Measurements from ENCODE around the gene CCR7. TPM values are rescaled to one million over a fixed set of nuclear protein-coding genes. Genes with fewer than 3 reads are reported as not detected.

CCR7 gene
- total and polyA plus RNA-seq, 2 of the 13 experiments (the other 11 are each of a cell fraction or from before 2014, with no cell fraction given), result 0.04 to 0.53 TPM

DNA sequence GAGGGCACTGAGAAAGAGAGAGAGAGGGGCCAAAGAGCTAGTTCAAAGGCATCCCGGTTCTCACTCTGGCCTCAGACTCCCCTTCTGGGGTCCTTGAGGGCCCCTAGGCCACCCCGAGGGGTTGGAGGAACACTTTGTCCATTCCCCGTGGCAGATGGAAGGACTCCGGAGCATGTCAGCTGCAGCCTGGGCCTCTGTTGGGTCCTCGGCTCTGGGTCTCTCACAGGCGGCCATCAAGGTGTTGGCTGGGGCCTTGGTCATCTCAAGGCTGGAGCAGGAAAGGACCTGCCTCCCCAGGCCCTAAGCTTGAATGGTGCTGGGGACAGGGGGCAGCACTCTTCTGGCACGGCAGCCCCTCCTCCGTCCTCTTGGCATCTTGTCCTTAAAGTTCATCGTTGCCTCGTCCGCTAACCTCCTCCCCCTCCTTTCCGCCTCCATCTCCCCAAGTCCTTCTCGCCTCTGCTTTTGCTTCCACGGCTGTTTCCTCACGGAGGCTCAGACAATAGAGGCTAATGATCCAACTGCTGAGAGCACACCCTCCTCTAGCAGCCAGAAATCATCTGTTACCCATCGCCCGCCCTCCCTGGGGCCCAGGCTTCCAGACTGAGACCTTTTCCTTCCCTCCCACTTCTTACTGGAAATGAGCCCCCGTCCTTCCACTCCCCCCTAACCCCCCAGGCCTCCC lies 23.3 kb downstream of the CCR7 start (continued):
- TF ChIP-seq, protein P1, sequence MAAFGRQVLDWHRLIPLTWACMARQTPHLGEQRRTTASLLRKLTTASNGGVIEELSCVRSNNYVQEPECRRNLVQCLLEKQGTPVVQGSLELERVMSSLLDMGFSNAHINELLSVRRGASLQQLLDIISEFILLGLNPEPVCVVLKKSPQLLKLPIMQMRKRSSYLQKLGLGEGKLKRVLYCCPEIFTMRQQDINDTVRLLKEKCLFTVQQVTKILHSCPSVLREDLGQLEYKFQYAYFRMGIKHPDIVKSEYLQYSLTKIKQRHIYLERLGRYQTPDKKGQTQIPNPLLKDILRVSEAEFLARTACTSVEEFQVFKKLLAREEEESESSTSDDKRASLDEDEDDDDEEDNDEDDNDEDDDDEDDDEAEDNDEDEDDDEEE (CRISPR knock-in tag; IDR thresholded peaks at IDR 0.05), result 0 out of 2 replicates have a peak, but pooled peaks have one; percentile 29

DNA sequence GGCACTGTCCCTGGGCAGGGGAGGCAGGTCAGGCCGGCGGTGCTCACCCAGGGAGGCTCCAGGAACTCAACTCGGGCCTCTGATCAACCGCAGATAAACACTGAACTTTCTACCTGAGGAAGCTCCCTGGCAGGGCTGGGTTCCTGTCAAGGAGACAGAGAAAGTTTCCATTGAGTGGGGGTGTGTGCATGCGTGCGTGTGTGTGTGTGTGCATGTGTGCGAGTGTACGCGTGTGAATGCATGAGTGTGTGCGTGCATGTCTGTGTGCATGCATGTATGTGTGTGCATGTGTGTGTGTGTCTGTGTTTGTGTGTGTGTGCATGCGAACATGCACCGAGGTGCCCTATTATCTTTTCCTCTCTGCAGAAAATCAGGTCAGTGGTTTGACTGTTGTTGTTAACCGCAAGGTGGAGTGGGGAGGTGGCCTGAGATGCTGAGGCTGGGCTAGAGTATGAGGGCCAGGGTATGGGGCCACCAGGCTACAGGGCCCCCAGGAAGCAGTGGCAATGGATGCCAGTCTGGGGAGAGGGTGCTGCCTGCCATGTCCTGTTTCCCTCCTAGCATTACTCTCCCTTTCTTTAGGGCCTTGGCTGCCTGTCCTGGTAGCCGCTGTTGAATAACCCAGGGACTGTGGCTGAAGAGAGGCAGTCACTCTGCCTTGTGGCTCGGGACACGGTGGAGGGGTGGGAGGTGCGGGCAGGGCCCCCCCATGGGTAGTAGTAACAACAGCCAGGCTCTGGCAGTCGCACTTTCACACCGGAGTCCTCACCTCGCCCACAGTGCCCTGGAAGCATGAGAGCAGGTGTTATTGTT lies 24.0 kb downstream of the CCR7 start:
- FAIRE-seq, result peak; percentile 81
- Histone ChIP-seq H3K36me3 (replicated peaks in 1 of 2; ENCODE audit: control insufficient read depth in 1 of 2, insufficient read depth in 2 of 2, low read length in 2 of 2) (no peaks in the 10 kb centered on the region), H3K79me2 (ENCODE audit: insufficient read depth, low read length) (no peaks in the 10 kb centered on the region), H3K4me1 (ENCODE audit: insufficient read depth, low read length) (peaks cover 75% of the 10 kb centered on the region), H3K27me3 (ENCODE audit: control insufficient read depth in 1 of 2, insufficient read depth in 2 of 2, low read length in 2 of 2) (no peaks in the 10 kb centered on the region), H2AFZ (ENCODE audit: low read length) (no peak overlapping the region), H3K9me3 (ENCODE audit: low read length) (no peaks in the 10 kb centered on the region), H4K20me1 (ENCODE audit: insufficient read depth, low read length) (no peaks in the 10 kb centered on the region), H3K4me3 (replicated peaks in 1 of 3; ENCODE audit: insufficient read depth in 1 of 3, low read depth in 2 of 3, low read length in 3 of 3) (no peak overlapping the region), H3K27ac (ENCODE audit: extremely low read length, insufficient read depth, low read length) (no peak overlapping the region), H3K9ac (ENCODE audit: insufficient read depth, low read depth, low read length) (no peak overlapping the region), H3K4me2 (ENCODE audit: low read depth, low read length) (peak overlapping the region; percentile 40)
- WGBS (ENCODE audit: low lambda C conversion rate), result 64% methylated on average over 20 of the region's 20 CpGs
- POLR2A ChIA-PET, result interaction anchor here (2.1 to 11.0 kb wide), 3 partner anchors 7 to 19 kb away, joined by 8 to 116 read pairs (median 106); no protein-coding TSS in a partner anchor
- CTCF ChIA-PET (ENCODE audit: low intra/inter-chr PET ratio, low total read pairs), result no interaction called here
- ATAC-seq, result peak; percentile 45
- no TSS peak for BruUV-seq (replicated peaks)
- DNase-seq (ENCODE audit: low spot score), result peak; percentile 56
- in situ Hi-C loops (cut with HindIII; ENCODE audit: extremely low pct_ligation_motif_present, low pct_unique_long_range_greater_than_20kb) (no loop called here), intact Hi-C loops (cut with micrococcal nuclease; ENCODE audit: unreplicated experiment) (no loop called here)
- no peak for TF ChIP-seq ZNF678 (CRISPR knock-in tag; IDR thresholded peaks at IDR 0.05)
- TF ChIP-seq, protein P2, sequence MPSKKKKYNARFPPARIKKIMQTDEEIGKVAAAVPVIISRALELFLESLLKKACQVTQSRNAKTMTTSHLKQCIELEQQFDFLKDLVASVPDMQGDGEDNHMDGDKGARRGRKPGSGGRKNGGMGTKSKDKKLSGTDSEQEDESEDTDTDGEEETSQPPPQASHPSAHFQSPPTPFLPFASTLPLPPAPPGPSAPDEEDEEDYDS (CRISPR knock-in tag; IDR thresholded peaks at IDR 0.05), result no peak
- no peak; the same call in 1 of the 2 replicates for TF ChIP-seq REPIN1 (CRISPR knock-in tag; IDR thresholded peaks at IDR 0.05; ENCODE audit: borderline replicate concordance, low read depth)
- TF ChIP-seq, protein P3, sequence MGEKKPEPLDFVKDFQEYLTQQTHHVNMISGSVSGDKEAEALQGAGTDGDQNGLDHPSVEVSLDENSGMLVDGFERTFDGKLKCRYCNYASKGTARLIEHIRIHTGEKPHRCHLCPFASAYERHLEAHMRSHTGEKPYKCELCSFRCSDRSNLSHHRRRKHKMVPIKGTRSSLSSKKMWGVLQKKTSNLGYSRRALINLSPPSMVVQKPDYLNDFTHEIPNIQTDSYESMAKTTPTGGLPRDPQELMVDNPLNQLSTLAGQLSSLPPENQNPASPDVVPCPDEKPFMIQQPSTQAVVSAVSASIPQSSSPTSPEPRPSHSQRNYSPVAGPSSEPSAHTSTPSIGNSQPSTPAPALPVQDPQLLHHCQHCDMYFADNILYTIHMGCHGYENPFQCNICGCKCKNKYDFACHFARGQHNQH (CRISPR knock-in tag; IDR thresholded peaks at IDR 0.05), result no peak
- TF ChIP-seq FIP1L1 (IDR thresholded peaks at IDR 0.05; ENCODE audit: borderline replicate concordance, insufficient read depth, low read depth, low read length), result no peak
- TF ChIP-seq ZNF20 (CRISPR knock-in tag; IDR thresholded peaks at IDR 0.05), result no peak
- 0 out of 2 replicates have a peak, but pooled peaks have one; percentile 42 for TF ChIP-seq ZNF788 (CRISPR knock-in tag; IDR thresholded peaks at IDR 0.05; ENCODE audit: borderline replicate concordance)
- TF ChIP-seq, protein P4, sequence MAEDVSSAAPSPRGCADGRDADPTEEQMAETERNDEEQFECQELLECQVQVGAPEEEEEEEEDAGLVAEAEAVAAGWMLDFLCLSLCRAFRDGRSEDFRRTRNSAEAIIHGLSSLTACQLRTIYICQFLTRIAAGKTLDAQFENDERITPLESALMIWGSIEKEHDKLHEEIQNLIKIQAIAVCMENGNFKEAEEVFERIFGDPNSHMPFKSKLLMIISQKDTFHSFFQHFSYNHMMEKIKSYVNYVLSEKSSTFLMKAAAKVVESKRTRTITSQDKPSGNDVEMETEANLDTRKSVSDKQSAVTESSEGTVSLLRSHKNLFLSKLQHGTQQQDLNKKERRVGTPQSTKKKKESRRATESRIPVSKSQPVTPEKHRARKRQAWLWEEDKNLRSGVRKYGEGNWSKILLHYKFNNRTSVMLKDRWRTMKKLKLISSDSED (CRISPR knock-in tag; IDR thresholded peaks at IDR 0.05), result no peak
- no peak for TF ChIP-seq ZNF713 (CRISPR knock-in tag; IDR thresholded peaks at IDR 0.05)
- TF ChIP-seq MYC (CRISPR knock-in tag; IDR thresholded peaks at IDR 0.05; ENCODE audit: borderline replicate concordance), result 0 out of 2 replicates have a peak, but pooled peaks have one; percentile 21
- TF ChIP-seq BCL6 (CRISPR knock-in tag; IDR thresholded peaks at IDR 0.05), result 0 out of 2 replicates have a peak, but pooled peaks have one; percentile 25
- TF ChIP-seq ZNF232 (CRISPR knock-in tag; IDR thresholded peaks at IDR 0.05; ENCODE audit: borderline replicate concordance), result no peak
- TF ChIP-seq PHF20 (CRISPR knock-in tag; IDR thresholded peaks at IDR 0.05), result no peak
- TF ChIP-seq ZNF557 (CRISPR knock-in tag; IDR thresholded peaks at IDR 0.05), result no peak
- TF ChIP-seq ZNF589 (CRISPR knock-in tag; conservative IDR thresholded peaks at IDR 0.05), result 0 out of 2 replicates have a peak, but pooled peaks have one; percentile 24
- no peak for TF ChIP-seq ZZZ3 (CRISPR knock-in tag; IDR thresholded peaks at IDR 0.05; ENCODE audit: borderline replicate concordance)
